HG02610 (cell line): ENCODE measurements around the gene RENBP.
A peak's percentile ranks its signal among the peaks of the same experiment; 100 is the strongest.

Experiments
- ATAC-seq: cut with Tn5 transposase; IDR thresholded peaks from one replicate; pipeline ENCODE4 v1.9.1; 2021; ENCODE audit warnings: mild to moderate bottlenecking, moderate library complexity; ENCODE audit not compliant: unreplicated experiment

RENBP gene

DNA sequence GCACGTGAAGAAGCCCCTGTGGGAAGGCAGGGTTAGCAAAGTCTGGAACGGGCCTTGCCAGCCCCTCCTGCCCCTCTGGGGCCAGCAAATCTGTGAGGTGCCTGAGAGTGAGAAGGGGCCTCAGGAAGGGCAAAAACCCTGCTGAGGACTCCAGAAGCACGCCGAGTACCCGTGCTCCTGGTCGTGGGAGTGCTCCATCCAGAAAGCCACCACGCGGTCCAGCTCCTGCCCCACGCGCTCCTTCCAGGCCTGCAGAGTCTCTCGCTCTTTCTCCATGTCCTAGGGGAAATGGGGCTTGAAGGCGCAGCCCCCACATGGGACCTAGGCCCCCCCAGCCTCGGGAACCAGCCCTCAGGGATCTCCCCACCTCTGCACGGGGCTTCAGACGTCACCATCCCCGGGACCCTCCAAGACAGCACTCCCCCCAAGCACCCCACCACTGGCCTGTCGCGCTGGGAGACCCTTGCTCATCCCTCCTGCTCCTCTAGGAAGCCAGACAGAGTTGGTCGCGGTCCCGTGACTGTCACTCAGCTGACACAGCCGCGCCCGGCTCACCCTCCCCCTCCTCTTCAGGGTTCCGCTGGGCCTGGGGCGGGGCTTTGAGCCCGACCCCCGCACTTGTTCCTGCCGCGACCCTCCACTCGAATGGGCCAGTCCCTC, at the start of gene RENBP:
TSS of gene RENBP (minus strand) at position 504 of the 660 bp plus-strand sequence. CDS start at position 471, 33 bp downstream.
- ATAC-seq, result no peak

DNA sequence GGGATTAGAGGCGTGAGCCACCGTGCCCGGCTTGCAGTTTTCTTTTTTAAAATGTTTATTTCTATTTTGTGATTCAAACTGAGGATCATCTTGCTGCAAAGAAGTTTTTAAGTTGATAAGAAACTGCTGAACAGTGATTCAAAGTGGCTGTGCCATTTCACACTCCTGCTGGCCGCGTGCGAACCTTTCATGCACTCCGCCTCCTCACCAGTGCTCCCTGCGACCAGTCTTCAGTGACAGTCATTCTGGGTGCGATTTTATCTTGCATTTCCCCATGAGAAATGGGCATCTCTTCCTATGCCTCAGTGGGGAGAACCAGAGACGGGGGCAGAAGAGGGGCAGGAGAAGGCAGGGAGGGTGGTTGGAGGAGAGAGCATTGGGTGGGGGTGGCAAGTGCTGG, 49.5 kb upstream of the RENBP start:
- no peak for ATAC-seq

DNA sequence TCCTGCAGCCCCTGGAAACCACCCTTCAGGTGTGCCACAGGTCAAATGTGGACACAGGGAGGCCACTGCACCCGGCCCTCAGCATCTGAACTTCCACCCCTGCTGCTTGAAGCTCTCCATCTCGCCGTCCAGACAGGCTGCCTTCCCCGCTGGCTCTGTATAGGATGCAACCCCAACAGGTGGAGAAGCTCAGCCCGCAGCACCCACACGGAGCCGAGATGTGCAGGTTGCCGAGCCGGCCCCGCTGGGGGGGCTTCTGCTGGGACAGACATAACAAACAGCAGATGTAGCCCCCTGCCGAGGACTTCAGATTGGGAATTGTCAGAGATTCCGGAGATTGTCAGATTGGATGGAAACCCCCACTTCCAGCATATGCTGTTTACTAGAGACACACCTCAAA, 48.6 kb upstream of the RENBP start:
- no peak for ATAC-seq

- no peak for ATAC-seq
Measured at GRCh38 chrX:153992180-153992579, 47.7 kb upstream of the RENBP start.

DNA sequence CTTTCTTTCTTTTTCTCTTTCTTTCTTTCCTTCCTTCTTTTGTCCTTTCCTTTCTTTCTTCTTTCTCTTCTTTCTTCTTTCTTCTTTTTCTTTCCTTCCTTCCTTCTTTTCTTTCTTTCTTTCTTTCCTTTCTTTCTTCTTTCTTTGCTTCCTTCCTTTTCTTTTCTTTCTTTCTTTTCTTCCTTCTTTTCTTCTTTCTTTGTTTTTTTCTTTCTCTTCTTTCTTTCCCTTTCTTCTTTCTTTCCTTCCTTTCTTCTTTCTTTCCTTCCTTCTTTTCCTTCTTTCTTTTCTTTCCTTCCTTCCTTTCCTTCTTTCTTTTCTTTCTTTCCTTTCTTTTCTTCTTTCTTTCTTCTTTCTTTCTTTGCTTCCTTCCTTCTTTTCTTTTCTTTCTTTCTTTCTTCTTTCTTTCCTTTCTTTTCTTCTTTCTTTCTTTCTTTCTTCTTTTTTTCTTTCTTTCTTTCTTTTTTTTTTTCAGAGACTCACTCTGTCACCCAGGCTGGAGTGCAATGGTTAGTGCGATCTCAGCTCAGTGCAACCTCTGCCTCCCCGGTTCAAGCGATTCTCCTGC, 46.7 kb upstream of the RENBP start:
- no peak for ATAC-seq

DNA sequence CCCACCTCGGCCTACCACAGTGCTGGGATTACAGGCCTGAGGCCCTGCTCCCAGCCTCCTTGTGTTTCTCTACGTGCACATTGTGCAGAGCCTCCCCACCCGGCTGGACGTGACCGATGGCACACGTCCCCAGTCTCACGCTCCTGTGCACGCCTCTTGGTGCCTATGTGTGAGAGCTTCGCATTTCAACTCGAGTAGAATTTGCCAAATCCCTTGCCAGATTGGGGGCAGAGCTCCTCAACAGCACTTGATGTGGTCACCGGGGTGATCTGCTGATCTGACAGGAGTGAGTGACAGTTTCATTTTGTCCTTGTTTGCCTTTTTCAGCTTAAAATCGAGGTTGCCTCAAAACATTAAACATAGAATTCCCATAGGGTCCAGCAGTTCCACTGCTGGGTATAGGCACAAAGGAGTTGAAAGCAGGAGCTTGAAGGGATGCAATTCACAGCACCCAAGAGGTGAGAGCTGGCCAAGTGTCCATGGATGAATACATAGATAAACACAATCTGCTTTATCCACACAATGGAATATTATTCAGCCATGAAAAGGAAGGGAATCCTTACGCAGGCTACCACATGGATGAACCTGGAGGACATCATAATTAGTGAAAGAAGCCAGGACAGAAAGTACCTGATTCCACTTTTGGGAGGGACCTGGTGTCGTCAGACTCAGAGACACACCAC, 45.7 kb upstream of the RENBP start:
- no peak for ATAC-seq

GRCh38 chrX:153988493-153988892, 44.0 kb upstream of the RENBP start:
- ATAC-seq, result no peak

GRCh38 chrX:153984351-153985178, 40.1 kb upstream of the RENBP start:
- ATAC-seq, result no peak

DNA sequence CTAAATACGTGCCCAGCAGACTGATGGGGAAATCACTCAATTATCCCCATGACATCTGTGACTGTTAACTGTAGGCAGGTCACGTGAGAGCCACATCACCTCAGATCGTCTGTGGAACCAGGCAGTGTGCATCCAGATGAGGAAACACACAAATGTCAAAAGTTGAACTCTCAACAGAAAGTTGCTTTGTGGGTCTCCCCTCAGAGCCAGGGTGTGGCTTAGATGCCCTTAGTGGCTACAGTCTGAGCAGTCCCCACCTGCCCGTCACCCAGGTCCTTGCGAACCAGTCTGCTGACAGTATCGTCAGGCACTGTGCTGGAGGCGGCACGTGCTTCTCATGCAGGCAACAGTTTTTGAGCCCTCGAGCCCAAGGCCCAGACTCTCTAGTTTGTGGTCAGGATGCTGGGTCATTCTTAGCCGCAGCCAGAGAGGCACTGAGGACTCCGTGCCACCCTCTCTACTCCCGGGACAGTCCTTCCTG, 38.9 kb upstream of the RENBP start:
- no peak for ATAC-seq

DNA sequence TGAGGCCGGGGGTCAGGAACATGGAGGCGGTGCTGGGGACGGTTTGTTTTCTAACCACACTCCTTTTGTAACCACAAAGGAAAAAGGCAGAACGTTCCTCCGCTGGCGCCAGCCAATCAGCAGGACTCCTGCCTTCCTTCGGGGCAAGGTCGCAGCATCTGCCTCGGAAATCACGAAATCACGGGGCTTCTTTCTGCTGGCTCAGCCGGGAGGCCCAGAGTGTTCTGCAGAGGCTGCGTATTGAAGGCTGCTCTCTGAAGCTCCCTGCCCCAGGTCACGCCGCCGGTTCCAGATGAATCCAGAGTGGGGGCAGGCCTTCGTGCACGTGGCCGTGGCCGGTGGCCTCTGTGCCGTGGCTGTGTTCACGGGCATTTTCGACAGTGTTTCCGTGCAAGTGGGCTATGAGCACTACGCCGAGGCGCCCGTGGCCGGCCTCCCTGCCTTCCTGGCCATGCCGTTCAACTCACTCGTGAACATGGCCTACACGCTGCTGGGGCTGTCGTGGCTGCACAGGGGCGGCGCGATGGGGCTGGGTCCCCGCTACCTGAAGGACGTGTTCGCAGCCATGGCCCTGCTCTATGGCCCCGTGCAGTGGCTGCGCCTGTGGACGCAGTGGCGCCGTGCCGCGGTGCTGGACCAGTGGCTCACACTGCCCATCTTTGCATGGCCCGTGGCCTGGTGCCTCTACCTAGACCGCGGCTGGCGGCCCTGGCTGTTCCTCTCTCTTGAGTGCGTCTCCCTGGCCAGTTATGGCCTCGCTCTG, 37.5 kb upstream of the RENBP start:
- no peak for ATAC-seq

DNA sequence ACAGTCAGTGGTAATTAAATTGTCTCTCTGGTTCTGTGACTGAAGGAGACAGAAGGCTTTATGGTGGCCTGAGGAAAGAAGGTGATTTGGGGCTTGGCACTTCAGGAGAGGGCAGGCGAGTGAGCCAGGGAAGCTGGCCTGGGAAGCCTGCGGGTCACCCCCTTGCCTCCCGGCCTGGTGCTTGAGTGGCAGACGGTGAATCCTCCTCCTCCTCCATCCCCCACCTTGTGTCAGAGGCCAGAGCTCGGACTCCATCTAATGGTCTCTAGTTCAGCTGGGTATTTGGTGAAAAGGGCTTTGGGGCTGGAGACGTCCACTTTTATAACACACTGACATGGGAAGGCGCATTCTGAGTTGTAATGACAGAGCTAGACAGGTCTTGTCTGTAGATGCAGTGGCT, 36.8 kb upstream of the RENBP start:
- ATAC-seq, result no peak

GRCh38 chrX:153980394-153980793, 36.0 kb upstream of the RENBP start:
- peak; percentile 52 for ATAC-seq

- no peak for ATAC-seq
Measured at GRCh38 chrX:153974726-153975286, 30.4 kb upstream of the RENBP start.

DNA sequence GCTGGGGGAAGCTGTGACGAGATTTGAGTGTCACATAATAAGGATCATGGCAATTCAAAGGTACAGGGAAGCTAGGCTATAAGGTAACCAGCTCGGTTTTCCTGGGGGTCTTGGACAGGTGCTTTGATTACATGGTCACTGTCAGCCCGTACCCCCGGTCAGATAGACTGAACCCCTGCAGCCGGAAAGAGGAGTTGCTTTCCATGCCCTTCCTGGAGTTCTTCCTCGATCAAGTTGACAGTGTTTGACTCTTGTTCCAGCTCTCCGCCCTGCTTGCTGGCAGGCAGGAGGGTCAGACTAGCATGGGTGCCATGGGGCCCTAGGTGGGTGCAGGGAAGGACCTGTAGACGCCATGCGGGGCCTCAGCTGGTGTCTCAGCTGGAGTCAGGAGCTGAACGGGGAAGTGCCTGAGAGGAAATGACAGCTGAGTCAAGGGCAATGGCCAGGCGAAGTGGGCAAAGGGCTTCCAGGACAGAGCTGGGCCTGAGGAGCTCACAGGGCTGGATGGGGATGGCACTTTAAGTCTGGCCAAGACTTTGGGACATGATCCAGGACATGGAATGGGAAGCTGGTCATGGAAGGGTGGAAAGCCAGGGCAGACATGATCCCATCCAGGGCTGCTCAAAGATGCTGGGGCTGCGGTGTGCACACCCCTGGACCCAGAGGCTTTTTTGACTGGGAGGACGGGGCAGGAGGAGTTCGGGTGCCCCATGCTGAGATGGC, 29.7 kb upstream of the RENBP start:
- ATAC-seq, result no peak

DNA sequence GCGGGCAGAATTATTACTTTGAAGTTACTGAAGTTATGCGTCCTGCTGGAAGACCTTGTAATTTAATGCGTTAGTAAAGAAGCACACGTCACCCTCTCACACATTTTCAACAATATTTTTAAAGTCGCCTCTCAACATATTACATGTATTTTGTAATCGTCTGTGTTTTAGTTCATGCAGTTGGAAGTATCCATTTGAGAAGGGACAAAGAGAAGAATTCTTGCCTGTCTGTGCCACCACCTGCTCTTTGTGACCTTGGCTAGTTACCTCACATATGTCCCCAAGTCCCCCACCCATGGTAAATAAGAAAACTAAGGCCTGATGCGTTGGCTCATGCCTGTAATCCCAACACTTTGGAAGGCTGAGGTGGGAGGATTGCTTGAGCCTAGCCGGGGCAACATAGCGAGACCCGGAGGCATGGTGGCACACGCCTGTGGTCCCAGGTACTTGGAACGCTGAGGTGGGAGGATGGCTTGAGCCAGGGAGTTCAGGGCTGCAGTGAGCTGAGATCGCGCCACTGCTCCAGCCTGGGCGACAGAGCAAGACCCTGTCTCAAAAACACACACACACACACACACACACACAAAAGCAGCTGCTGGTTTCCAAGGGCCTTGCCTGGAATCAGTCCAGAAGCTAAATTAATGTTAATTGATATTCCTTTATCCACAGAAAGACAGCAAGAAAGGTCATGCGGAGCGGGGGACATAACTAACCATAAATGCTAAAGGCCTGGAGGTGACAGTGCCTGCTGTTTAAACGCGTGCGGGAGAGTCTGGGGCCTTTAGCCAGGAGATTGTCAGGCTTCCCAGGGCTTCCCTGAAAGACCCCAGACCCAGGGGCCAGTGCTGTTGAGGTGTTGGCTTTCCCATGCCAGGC, 28.9 kb upstream of the RENBP start:
- ATAC-seq, result no peak

DNA sequence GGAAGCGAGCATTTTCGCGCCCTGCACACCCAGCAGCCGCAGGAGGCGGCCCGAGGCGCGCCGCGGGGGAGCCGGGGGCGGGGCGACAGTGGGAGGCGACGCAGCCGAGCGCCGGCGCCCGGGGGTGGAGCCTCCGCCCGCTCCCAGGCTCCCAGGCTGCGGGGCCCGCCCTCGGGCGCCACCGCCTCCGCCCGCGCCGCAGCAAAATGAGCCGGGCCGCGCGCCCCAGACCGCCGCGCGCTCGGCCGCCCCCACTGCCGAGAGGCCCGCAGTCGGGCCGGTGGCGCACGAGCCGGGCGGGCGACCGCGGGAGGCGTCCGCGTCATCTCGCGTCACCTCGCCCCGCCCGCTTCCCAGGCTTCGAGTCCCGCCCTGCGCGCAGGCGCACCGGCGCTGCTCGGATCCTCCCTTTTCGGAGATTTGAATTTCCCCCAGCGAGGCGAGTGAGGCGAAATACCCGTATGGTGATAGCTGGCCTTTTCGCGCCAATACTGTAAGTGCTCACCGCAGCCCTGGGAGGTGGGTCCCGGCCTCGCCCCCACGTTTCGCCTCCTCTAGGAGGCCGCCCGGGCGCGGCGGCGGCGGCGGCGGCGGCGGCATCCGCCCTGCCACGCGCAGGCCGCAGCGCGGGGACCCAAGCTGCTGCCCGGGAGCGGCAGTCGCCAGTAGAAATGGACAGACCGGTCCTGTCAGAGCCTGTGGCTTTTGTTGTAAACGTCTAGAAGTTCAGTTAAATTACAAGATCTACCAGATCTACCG, 28.1 kb upstream of the RENBP start, which contains the start of gene TMEM187:
TSS of gene TMEM187 (plus strand) at position 387 of the 759 bp plus-strand sequence. CDS start 9,309 bp downstream, outside the sequence.
- peak; percentile 54 for ATAC-seq

DNA sequence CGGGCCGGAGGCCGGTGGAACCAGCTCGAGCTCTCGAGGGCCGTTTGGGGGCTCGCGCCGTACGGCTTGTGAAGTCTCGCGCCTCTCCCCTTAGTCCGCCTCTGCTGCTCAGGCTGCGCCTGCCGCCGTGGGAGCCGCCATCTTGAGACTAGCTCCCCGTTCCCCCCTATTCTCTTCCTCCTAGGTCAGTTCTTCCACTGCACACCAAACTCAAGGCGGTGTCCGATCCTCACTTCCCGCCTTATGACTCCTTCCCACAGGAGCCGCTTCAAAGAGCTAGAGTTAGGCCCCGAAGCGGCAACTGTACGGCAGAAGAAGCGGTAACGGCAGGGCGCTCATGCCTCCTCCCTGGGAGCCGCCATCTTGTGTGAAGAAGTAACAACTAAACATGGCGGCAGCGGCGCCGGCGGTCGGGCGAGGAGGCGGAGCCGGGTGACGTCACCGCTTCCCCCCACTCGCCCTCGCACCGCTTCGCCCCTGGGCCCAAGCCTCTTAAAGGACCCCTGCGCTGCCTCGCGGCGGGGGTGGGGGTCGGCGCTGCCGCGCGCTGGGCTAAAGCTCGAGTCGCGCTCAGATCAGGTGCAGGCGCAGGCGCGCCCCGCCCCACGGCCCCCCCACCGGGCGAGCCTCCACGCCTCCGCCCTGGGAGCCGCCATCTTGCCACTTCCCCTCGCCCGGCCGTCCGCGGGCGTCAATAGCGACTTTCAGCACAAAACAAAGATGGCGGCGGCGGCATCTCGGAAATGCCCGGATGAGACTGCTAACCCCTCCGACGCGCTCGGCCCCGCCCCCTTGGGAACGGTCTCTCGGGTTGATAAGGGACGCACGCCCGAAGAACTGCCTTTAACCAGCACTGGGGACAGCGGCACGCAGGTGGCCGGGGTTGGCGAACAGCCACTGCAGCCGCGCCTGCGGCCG, 27.3 kb upstream of the RENBP start, which contains the start of gene HCFC1:
TSS of gene HCFC1 (minus strand) at position 369 of the 918 bp plus-strand sequence. CDS start 978 bp downstream, outside the sequence.
- ATAC-seq, result peak; percentile 35
